ENCODE results near the gene WDR87.

DNA sequence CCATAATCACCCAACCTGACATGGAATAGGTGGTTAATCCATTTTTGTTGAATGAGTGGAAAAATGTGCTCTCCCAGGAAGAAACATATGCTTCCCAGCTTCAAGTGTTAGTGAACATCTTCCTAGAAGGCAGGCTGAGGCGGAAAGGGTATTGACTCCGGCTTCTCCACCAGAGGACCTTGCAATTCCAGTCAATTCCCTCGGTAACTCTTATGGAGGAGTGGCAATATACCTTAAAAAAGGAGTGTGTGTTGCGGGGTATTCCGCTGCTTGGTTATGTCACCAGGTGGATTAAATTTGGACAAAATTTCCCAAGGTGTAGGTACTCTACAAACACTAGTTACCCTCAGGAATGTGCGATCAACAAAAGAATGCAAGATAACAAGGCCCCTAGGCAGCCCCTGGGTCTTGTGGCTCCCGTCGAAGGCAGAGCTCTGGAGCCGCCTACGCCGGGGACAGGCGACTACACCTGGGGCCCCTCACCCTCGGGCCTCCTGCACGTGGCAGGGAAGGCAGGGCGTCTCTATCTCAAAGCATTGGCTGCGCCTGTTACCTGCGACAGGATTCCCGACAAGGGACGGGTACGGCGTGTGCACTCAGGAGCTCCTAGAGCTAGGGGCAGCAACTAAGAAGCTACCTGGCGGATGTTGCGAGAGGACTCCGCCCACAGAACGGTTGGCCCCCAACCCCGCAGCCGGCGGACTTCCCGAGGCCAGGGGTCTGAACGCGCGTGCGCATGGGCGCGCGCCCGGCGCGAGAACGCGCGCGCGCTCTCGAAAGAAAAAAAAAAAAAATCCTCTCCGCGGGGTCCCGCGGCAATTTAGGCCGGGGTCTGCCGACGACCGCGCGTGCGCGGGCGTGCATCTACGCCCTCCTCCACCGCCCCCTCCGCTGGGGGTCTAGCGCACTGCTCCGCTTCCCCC, at the start of gene WDR87:
- TF ChIP-seq, protein P1, sequence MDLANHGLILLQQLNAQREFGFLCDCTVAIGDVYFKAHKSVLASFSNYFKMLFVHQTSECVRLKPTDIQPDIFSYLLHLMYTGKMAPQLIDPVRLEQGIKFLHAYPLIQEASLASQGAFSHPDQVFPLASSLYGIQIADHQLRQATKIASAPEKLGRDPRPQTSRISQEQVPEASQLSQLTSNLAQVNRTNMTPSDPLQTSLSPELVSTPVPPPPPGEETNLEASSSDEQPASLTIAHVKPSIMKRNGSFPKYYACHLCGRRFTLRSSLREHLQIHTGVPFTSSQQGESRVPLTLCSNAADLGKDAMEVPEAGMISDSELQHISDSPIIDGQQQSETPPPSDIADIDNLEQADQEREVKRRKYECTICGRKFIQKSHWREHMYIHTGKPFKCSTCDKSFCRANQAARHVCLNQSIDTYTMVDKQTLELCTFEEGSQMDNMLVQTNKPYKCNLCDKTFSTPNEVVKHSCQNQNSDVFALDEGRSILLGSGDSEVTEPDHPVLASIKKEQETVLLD (IDR thresholded peaks at IDR 0.05): no peak
- TF ChIP-seq, protein P2, sequence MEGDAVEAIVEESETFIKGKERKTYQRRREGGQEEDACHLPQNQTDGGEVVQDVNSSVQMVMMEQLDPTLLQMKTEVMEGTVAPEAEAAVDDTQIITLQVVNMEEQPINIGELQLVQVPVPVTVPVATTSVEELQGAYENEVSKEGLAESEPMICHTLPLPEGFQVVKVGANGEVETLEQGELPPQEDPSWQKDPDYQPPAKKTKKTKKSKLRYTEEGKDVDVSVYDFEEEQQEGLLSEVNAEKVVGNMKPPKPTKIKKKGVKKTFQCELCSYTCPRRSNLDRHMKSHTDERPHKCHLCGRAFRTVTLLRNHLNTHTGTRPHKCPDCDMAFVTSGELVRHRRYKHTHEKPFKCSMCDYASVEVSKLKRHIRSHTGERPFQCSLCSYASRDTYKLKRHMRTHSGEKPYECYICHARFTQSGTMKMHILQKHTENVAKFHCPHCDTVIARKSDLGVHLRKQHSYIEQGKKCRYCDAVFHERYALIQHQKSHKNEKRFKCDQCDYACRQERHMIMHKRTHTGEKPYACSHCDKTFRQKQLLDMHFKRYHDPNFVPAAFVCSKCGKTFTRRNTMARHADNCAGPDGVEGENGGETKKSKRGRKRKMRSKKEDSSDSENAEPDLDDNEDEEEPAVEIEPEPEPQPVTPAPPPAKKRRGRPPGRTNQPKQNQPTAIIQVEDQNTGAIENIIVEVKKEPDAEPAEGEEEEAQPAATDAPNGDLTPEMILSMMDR (IDR thresholded peaks at IDR 0.05 in 2 of 3, conservative IDR thresholded peaks at IDR 0.05 in 1 of 3; ENCODE audit: insufficient read depth in 2 of 3, low read depth in 1 of 3, low read length in 3 of 3): no peak
- TF ChIP-seq CAMTA2 (CRISPR knock-in tag; conservative IDR thresholded peaks at IDR 0.05) (no peak), BRCA1 (IDR thresholded peaks at IDR 0.05) (no peak), BRCA1 (CRISPR knock-in tag; IDR thresholded peaks at IDR 0.05) (no peak), SMC3 (conservative IDR thresholded peaks at IDR 0.05; ENCODE audit: insufficient read depth, low read depth, low read length) (no peak), TCFL5 (CRISPR knock-in tag; conservative IDR thresholded peaks at IDR 0.05) (no peak), CHD1 (IDR thresholded peaks at IDR 0.05; ENCODE audit: low read length) (no peak), STAT5A (IDR thresholded peaks at IDR 0.05; ENCODE audit: borderline replicate concordance, low read length) (no peak), NBN (IDR thresholded peaks at IDR 0.05; ENCODE audit: low read depth) (no peak), MXI1 (IDR thresholded peaks at IDR 0.05; ENCODE audit: low read depth, low read length) (no peak)
- TF ChIP-seq, protein P3, sequence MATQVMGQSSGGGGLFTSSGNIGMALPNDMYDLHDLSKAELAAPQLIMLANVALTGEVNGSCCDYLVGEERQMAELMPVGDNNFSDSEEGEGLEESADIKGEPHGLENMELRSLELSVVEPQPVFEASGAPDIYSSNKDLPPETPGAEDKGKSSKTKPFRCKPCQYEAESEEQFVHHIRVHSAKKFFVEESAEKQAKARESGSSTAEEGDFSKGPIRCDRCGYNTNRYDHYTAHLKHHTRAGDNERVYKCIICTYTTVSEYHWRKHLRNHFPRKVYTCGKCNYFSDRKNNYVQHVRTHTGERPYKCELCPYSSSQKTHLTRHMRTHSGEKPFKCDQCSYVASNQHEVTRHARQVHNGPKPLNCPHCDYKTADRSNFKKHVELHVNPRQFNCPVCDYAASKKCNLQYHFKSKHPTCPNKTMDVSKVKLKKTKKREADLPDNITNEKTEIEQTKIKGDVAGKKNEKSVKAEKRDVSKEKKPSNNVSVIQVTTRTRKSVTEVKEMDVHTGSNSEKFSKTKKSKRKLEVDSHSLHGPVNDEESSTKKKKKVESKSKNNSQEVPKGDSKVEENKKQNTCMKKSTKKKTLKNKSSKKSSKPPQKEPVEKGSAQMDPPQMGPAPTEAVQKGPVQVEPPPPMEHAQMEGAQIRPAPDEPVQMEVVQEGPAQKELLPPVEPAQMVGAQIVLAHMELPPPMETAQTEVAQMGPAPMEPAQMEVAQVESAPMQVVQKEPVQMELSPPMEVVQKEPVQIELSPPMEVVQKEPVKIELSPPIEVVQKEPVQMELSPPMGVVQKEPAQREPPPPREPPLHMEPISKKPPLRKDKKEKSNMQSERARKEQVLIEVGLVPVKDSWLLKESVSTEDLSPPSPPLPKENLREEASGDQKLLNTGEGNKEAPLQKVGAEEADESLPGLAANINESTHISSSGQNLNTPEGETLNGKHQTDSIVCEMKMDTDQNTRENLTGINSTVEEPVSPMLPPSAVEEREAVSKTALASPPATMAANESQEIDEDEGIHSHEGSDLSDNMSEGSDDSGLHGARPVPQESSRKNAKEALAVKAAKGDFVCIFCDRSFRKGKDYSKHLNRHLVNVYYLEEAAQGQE (IDR thresholded peaks at IDR 0.05; ENCODE audit: borderline replicate concordance): no peak
- TF ChIP-seq, protein P3 (CRISPR knock-in tag; IDR thresholded peaks at IDR 0.05; ENCODE audit: low read depth): no peak

Measured in K562 (cell line).